Activated B cell treated with CpG ODN at 0.5 μM for 24 hours (primary cell): ENCODE data around the gene IRF3. TPM values are rescaled to one million over a fixed set of nuclear protein-coding genes. Genes with fewer than 3 reads are reported as not detected.

ENCODE experiments used
- ATAC-seq: fragments of 200-7000 bp; cut with Tn5 transposase; one replicate; pipeline ENCODE4 v1.10.0; 2021; ENCODE audit warnings: low read depth, mild to moderate bottlenecking, moderate library complexity
- CTCF ChIA-PET: fragments of 350-600 bp; sonication (Branson Sonifier 250); formaldehyde crosslinking; loops from one replicate; lab custom pipeline; 2021; ENCODE audit warnings: antibody characterized with exemption; lab: Charles Lee
- POLR2A ChIA-PET: fragments of 350-600 bp; sonication (Branson Sonifier 250); formaldehyde crosslinking; loops from one replicate; lab custom pipeline; 2021; ENCODE audit warnings: antibody characterized with exemption; lab: Charles Lee
- DNase-seq: peaks from one replicate; pipeline ENCODE4 v3.0.0; 2022
- H3K27ac Mint-ChIP-seq: one replicate; pipeline ENCODE4 v1.8.0; 2020; ENCODE audit warnings: mixed read lengths
- H3K27me3 Mint-ChIP-seq: one replicate; pipeline ENCODE4 v1.8.0; 2021; ENCODE audit warnings: mixed read lengths
- H3K36me3 Mint-ChIP-seq: one replicate; pipeline ENCODE4 v1.8.0; 2021; ENCODE audit warnings: low read depth, mixed read lengths
- H3K4me1 Mint-ChIP-seq: one replicate; pipeline ENCODE4 v1.8.0; 2021; ENCODE audit warnings: mixed read lengths
- H3K4me3 Mint-ChIP-seq: one replicate; pipeline ENCODE4 v1.8.0; 2020; ENCODE audit warnings: mild to moderate bottlenecking, mixed read lengths
- H3K9me3 Mint-ChIP-seq: one replicate; pipeline ENCODE4 v1.8.0; 2020; ENCODE audit warnings: mixed read lengths
- CTCF ChIP-seq: fragments of 200-600 bp; IDR thresholded peaks from one replicate; pipeline ENCODE4 v1.8.0; 2022; ENCODE audit warnings: antibody characterized with exemption, mild to moderate bottlenecking
- intact Hi-C: fragments of 100-400 bp; cut with micrococcal nuclease; formaldehyde crosslinking; loops from one replicate; pipeline ENCODE4 v1.15.1; 2024
- total RNA-seq: library from RNA; stranded (reverse); gene quantifications from 2 replicates; pipeline ENCODE4 v1.2.3, GENCODE V29; 2022

Gene IRF3
- total RNA-seq, 1 donor from 2014 or later: 171 TPM

GRCh38 chr19:49664171-49665035 lies 1.3 kb downstream of the IRF3 start:
- H3K36me3 Mint-ChIP-seq: peaks cover 51% of the 10 kb centered on the region
- H3K4me3 Mint-ChIP-seq: peak overlapping the region; percentile 98
- TF ChIP-seq CTCF: no peak
- no peaks in the 10 kb centered on the region for H3K27me3 Mint-ChIP-seq
- DNase-seq: peak; percentile 76
- peak; percentile 66 for ATAC-seq
- CTCF ChIA-PET: interaction anchor here (1.5 to 2.2 kb wide), 4 partner anchors 9 to 21 kb away, joined by 3 to 8 read pairs (median 4); no protein-coding TSS in a partner anchor
- intact Hi-C loops: loop anchor here (1.0 to 2.0 kb wide), 4 partner anchors 13 to 211 kb away; partner anchors contain the start of genes ALDH16A1, PRMT1, PRR12 and SCAF1
- peak overlapping the region; percentile 95 for H3K27ac Mint-ChIP-seq
- no peaks in the 10 kb centered on the region for H3K9me3 Mint-ChIP-seq
- peaks cover 36% of the 10 kb centered on the region for H3K4me1 Mint-ChIP-seq
- POLR2A ChIA-PET: interaction anchor here (0.6 to 7.4 kb wide), 13 partner anchors 9 to 1152 kb away, joined by 3 to 88 read pairs (median 4); partner anchors contain the start of genes PRMT1, PRR12, RPS11 and RRAS

- Mint-ChIP-seq H3K27me3 (no peaks in the 10 kb centered on the region), H3K4me3 (peak overlapping the region; percentile 41), H3K4me1 (peaks cover 36% of the 10 kb centered on the region), H3K36me3 (peaks cover 54% of the 10 kb centered on the region), H3K27ac (no peak overlapping the region), H3K9me3 (no peaks in the 10 kb centered on the region)
- no peak for DNase-seq
- ATAC-seq: no peak
- intact Hi-C loops: no loop called here
- ChIA-PET CTCF (interaction anchor here (1.6 to 2.2 kb wide), 2 partner anchors 10 to 13 kb away, joined by 3 to 8 read pairs; no protein-coding TSS in a partner anchor), POLR2A (interaction anchor here (1.4 to 7.4 kb wide), 3 partner anchors 13 to 22 kb away, joined by 3 to 88 read pairs (median 63); partner anchors contain the start of genes PRMT1, RRAS and SCAF1)
- no peak for TF ChIP-seq CTCF
These were observed 2.4 kb downstream of the IRF3 start for GRCh38 chr19:49663224-49663623.

GRCh38 chr19:49662011-49662410 lies 3.6 kb downstream of the IRF3 start:
- Mint-ChIP-seq H3K4me3 (no peak overlapping the region), H3K27me3 (no peaks in the 10 kb centered on the region), H3K27ac (no peak overlapping the region), H3K9me3 (no peaks in the 10 kb centered on the region), H3K4me1 (peaks cover 36% of the 10 kb centered on the region), H3K36me3 (peaks cover 63% of the 10 kb centered on the region)
- ChIA-PET POLR2A (interaction anchor here (0.5 to 7.4 kb wide), 3 partner anchors 14 to 23 kb away, joined by 5 to 88 read pairs (median 63); partner anchors contain the start of genes PRMT1, RRAS and SCAF1), CTCF (no interaction called here)
- no peak for TF ChIP-seq CTCF
- intact Hi-C loops: no loop called here
- ATAC-seq (no peak), DNase-seq (no peak)

- POLR2A ChIA-PET: interaction anchor here (0.8 to 7.4 kb wide), 2 partner anchors 16 to 18 kb away, joined by 3 to 88 read pairs; partner anchors contain the start of genes PRMT1 and SCAF1
- no peak overlapping the region for H3K27ac Mint-ChIP-seq
These were observed 5.2 kb downstream of the IRF3 start for GRCh38 chr19:49660338-49660961.

More at GRCh38 chr19:49660338-49660961, 5.2 kb downstream of the IRF3 start:
- ATAC-seq: no peak
- Mint-ChIP-seq H3K9me3 (no peaks in the 10 kb centered on the region), H3K27me3 (no peaks in the 10 kb centered on the region), H3K36me3 (peaks cover 75% of the 10 kb centered on the region), H3K4me1 (peaks cover 24% of the 10 kb centered on the region), H3K4me3 (no peak overlapping the region)
- intact Hi-C loops: no loop called here
- DNase-seq: no peak
- TF ChIP-seq CTCF: no peak
- CTCF ChIA-PET: no interaction called here
